Tracheal epithelial cell (primary cell): ENCODE results near the gene KANK2. TPM values are rescaled to one million over a fixed set of nuclear protein-coding genes. Genes with fewer than 3 reads are reported as not detected.

Source experiments
- total RNA-seq: library from RNA; depleted of rRNA; stranded (reverse); fragments of >200 nt; gene quantifications from 2 replicates; pipeline ENCODE4 v1.2.1, GENCODE V29; 2014

Gene KANK2
- total RNA-seq, result 13.0 and 21.7 TPM in 2 replicates

DNA sequence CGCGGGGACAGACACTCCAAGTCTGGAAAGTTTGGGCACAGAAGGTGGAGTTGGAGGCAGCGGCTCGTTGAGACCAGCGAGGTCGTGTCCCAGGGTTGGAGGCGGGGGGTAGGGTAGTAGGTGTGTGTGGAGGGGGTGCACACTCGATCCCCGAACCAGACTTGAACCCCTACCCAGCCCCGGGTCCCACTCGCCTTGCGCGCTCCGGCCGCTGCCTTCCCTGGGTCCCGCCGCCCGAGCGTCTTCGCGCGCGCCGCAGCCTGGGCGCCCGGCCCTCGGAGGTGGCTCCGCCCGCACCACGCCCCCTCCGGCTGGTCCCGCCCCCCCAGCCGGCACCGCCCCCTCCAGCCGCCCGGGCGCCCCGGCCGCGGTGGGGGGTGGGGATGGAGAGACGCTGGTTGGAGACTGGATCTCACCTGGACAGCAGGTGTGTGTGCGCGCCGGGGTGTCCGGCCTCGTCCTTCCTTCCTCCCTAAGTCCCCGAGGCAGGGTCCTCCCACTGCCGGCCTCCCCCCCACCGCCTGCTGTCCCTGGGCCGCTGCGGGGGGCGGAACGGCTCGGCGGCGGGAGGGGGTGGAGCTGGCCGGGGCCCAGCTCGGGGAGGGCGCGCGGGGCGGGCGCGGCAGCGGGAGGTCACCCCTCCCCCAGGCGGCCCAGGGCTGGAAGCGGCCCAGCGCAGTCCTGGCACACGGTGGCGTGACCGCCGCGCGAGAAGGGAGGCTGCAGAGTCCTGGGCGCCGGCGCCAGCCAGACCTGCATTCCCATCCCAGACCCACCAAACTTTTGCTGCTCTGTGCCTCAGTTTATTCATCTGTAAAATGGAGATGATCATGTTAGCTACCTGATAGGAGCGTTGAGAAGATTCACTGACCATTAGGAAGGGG lies at the start of gene KANK2:
KANK2 (minus strand) TSS at position 255 of the 884 bp plus-strand sequence. CDS start 3,034 bp downstream, outside the sequence.

DNA sequence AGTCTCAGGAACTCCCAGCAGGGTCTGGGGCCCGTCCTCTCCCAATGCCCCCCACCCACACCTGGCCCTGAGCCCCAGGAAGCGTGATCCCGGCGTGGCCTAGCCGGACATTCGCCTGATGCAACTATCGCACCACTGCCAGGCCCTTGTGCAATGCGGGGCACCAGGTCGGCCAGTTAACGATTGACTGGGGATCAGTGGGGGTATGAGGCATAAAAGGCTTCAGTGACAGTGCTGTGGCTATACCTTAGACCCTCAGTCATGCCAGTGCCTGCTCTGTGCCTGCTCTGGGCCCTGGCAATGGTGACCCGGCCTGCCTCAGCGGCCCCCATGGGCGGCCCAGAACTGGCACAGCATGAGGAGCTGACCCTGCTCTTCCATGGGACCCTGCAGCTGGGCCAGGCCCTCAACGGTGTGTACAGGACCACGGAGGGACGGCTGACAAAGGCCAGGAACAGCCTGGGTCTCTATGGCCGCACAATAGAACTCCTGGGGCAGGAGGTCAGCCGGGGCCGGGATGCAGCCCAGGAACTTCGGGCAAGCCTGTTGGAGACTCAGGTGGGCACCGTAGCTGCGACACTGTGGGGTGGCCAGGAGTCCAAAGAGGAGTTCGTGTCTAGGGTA lies 42.1 kb upstream of the KANK2 start, which contains the start of gene ANGPTL8:
ANGPTL8 (plus strand) TSS at position 243 of the 624 bp plus-strand sequence; CDS start at position 262, 19 bp downstream.

DNA sequence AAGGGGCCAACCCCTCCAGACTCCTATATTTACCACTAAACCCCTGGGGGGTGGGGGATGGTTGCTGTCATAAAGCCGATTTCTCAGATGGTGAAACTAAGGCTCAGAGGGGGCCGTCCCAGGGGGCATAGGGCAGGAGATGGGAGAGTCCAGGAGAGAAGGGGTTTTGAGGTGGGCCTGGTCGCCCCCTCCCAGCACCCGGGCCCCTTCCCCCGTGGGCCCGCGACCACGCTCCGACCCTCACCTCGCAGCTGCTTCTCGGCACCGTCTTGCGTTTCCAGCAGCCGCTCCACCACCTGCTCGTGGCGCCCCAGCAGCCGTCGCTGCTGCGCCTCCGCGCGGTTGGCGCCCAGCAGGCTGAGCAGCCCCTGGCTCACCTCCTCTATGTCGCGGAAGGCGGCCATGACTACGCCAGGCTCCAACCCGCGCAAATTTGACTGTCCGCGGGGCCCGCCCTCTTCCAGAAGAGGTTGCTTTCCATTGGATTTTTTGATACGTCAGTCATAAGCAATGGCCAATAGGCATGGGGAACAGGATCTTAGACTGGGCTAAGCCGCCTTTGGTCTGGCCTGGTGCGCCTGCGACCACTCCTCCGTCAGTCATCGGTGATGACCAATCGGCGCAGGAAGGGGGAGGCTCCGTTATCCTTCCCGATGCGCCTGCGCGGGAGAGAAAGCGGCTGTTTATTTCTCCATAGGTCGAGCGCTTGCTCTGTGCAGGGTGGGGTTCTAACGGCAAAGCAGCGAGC lies 41.8 kb downstream of the KANK2 start, which contains the start of gene SPC24:
SPC24 (minus strand) TSS at position 410 of the 748 bp plus-strand sequence; CDS start at position 404, 6 bp downstream.

Other genes with a start within 250 kb of the KANK2 start
- gene SMARCA4, start 236.5 kb downstream of the KANK2 start, total RNA-seq, result 82.2 and 112 TPM in 2 replicates
- 156 and 170 TPM in 2 replicates for gene LDLR, start 108.1 kb downstream of the KANK2 start, total RNA-seq
- gene SPC24, start 41.8 kb downstream of the KANK2 start, total RNA-seq, result 0.64 and 4.8 TPM in 2 replicates
- not detected in 2 replicates for gene ANGPTL8, start 42.1 kb upstream of the KANK2 start, total RNA-seq
- 16.4 and 16.6 TPM in 2 replicates for gene DOCK6, start 65.0 kb upstream of the KANK2 start, total RNA-seq
- gene TSPAN16, start 98.6 kb upstream of the KANK2 start, total RNA-seq, result not detected in 2 replicates
- 38.8 and 42.9 TPM in 2 replicates for gene RAB3D, start 142.1 kb upstream of the KANK2 start, total RNA-seq
- 128 and 178 TPM in 2 replicates for gene TMEM205, start 148.7 kb upstream of the KANK2 start, total RNA-seq
- gene CCDC159, start 149.0 kb upstream of the KANK2 start, total RNA-seq, result 6.7 and 8.1 TPM in 2 replicates
- gene PLPPR2, start 157.9 kb upstream of the KANK2 start, total RNA-seq, result 4.1 and 5.3 TPM in 2 replicates
- gene SWSAP1, start 177.1 kb upstream of the KANK2 start, total RNA-seq, result 0.21 and 0.72 TPM in 2 replicates
- 0.85 and 0.96 TPM in 2 replicates for gene EPOR, start 186.8 kb upstream of the KANK2 start, total RNA-seq
- gene RGL3, start 221.8 kb upstream of the KANK2 start, total RNA-seq, result 1.4 TPM in 1 of 2 replicates, not detected in the other
- gene ODAD3, start 237.6 kb upstream of the KANK2 start, total RNA-seq, result under 0.01 TPM in 1 of 2 replicates, not detected in the other
- 107 TPM in 2 replicates for gene PRKCSH, start 238.1 kb upstream of the KANK2 start, total RNA-seq